Liver (tissue), 3 donors: Measurements from ENCODE around the gene TLR4.

Experiments used
- FOXA2 ChIP-seq: IDR thresholded peaks from 2 replicates; pipeline ENCODE4 v1.6.1; 2016; ENCODE audit warnings: antibody characterized with exemption
- HNF4A ChIP-seq, 2 donors: conservative IDR thresholded peaks; 2 replicates each; pipeline ENCODE4 v1.6.1; 2016; ENCODE audit warnings: antibody characterized with exemption in 2 of 2, mild to moderate bottlenecking in 2 of 2
- JUND ChIP-seq, 2 donors: IDR thresholded peaks; 2 replicates each; pipeline ENCODE4 v1.6.1; 2016; ENCODE audit warnings: antibody characterized with exemption in 2 of 2
- RAD21 ChIP-seq, 2 donors: IDR thresholded peaks; 2 replicates each; pipeline ENCODE4 v1.6.1; 2016; ENCODE audit warnings: antibody characterized with exemption in 2 of 2, mild to moderate bottlenecking in 2 of 2
- RXRA ChIP-seq, 2 donors: IDR thresholded peaks; 2 replicates each; pipeline ENCODE4 v1.6.1; 2017 to 2018; ENCODE audit warnings: antibody characterized with exemption in 2 of 2, mild to moderate bottlenecking in 1 of 2
- SP1 ChIP-seq: IDR thresholded peaks from 2 replicates; pipeline ENCODE4 v1.6.1; 2018; ENCODE audit warnings: antibody characterized with exemption, mild to moderate bottlenecking
- TAF1 ChIP-seq: conservative IDR thresholded peaks from 2 replicates; pipeline ENCODE4 v1.6.1; 2016; ENCODE audit warnings: antibody characterized with exemption, mild to moderate bottlenecking
- YY1 ChIP-seq: IDR thresholded peaks from 2 replicates; pipeline ENCODE4 v1.6.1; 2016; ENCODE audit warnings: antibody characterized with exemption, mild to moderate bottlenecking
- TF ChIP-seq, protein P1 (sequence below): fragments of 150-350 bp; IDR thresholded peaks from 2 replicates; pipeline ENCODE4 v1.5.1; 2017; ENCODE audit warnings: improper control_type of control experiment, low read depth, low read length; ENCODE audit not compliant: missing input control
- TF ChIP-seq, protein P2 (sequence below): IDR thresholded peaks from 2 replicates; pipeline ENCODE4 v1.6.1; 2016; ENCODE audit warnings: antibody characterized with exemption
- TF ChIP-seq, protein P3 (sequence below): IDR thresholded peaks from 2 replicates; pipeline ENCODE4 v1.6.1; 2016; ENCODE audit warnings: antibody characterized with exemption
- TF ChIP-seq, protein P4 (sequence below): IDR thresholded peaks from 2 replicates; pipeline ENCODE4 v1.6.1; 2016; ENCODE audit warnings: antibody characterized with exemption, mild to moderate bottlenecking
- TF ChIP-seq, protein P5 (sequence below): IDR thresholded peaks from 2 replicates; pipeline ENCODE4 v1.6.1; 2016; ENCODE audit warnings: antibody characterized with exemption
- donor health status: healthy.
- donor health status: healthy.

DNA sequence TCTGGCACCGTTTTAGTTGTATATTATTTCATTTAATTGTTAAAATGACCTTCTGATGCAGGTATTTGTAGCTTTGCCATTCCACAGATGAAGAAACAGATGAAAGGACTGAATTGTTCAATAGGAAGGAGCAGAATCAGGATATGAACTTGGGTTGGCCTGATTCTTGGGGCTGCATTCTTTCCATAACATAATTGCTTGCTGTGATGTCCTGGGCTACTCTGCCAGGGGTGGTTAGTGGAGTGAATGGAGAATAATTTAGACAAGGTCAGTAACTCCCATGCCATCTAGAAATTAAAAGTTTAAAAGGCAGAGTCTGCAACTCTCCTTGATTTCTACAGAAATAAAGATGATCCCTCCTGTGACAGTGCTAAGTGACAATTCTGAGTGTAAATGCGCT, 15.9 kb downstream of the TLR4 start:
- TF ChIP-seq JUND (IDR thresholded peaks at IDR 0.05) (no peak), FOXA2 (no peak), RAD21 (IDR thresholded peaks at IDR 0.05) (no peak), SP1 (no peak), RXRA (IDR thresholded peaks at IDR 0.05) (no peak), YY1 (no peak), TAF1 (no peak), HNF4A (conservative IDR thresholded peaks at IDR 0.05) (no peak)
- TF ChIP-seq, protein P1, sequence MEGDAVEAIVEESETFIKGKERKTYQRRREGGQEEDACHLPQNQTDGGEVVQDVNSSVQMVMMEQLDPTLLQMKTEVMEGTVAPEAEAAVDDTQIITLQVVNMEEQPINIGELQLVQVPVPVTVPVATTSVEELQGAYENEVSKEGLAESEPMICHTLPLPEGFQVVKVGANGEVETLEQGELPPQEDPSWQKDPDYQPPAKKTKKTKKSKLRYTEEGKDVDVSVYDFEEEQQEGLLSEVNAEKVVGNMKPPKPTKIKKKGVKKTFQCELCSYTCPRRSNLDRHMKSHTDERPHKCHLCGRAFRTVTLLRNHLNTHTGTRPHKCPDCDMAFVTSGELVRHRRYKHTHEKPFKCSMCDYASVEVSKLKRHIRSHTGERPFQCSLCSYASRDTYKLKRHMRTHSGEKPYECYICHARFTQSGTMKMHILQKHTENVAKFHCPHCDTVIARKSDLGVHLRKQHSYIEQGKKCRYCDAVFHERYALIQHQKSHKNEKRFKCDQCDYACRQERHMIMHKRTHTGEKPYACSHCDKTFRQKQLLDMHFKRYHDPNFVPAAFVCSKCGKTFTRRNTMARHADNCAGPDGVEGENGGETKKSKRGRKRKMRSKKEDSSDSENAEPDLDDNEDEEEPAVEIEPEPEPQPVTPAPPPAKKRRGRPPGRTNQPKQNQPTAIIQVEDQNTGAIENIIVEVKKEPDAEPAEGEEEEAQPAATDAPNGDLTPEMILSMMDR = no peak
- TF ChIP-seq, protein P2, sequence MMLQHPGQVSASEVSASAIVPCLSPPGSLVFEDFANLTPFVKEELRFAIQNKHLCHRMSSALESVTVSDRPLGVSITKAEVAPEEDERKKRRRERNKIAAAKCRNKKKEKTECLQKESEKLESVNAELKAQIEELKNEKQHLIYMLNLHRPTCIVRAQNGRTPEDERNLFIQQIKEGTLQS = no peak
- TF ChIP-seq, protein P3, sequence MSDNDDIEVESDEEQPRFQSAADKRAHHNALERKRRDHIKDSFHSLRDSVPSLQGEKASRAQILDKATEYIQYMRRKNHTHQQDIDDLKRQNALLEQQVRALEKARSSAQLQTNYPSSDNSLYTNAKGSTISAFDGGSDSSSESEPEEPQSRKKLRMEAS = no peak
- TF ChIP-seq, protein P4, sequence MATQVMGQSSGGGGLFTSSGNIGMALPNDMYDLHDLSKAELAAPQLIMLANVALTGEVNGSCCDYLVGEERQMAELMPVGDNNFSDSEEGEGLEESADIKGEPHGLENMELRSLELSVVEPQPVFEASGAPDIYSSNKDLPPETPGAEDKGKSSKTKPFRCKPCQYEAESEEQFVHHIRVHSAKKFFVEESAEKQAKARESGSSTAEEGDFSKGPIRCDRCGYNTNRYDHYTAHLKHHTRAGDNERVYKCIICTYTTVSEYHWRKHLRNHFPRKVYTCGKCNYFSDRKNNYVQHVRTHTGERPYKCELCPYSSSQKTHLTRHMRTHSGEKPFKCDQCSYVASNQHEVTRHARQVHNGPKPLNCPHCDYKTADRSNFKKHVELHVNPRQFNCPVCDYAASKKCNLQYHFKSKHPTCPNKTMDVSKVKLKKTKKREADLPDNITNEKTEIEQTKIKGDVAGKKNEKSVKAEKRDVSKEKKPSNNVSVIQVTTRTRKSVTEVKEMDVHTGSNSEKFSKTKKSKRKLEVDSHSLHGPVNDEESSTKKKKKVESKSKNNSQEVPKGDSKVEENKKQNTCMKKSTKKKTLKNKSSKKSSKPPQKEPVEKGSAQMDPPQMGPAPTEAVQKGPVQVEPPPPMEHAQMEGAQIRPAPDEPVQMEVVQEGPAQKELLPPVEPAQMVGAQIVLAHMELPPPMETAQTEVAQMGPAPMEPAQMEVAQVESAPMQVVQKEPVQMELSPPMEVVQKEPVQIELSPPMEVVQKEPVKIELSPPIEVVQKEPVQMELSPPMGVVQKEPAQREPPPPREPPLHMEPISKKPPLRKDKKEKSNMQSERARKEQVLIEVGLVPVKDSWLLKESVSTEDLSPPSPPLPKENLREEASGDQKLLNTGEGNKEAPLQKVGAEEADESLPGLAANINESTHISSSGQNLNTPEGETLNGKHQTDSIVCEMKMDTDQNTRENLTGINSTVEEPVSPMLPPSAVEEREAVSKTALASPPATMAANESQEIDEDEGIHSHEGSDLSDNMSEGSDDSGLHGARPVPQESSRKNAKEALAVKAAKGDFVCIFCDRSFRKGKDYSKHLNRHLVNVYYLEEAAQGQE = no peak
- TF ChIP-seq, protein P5, sequence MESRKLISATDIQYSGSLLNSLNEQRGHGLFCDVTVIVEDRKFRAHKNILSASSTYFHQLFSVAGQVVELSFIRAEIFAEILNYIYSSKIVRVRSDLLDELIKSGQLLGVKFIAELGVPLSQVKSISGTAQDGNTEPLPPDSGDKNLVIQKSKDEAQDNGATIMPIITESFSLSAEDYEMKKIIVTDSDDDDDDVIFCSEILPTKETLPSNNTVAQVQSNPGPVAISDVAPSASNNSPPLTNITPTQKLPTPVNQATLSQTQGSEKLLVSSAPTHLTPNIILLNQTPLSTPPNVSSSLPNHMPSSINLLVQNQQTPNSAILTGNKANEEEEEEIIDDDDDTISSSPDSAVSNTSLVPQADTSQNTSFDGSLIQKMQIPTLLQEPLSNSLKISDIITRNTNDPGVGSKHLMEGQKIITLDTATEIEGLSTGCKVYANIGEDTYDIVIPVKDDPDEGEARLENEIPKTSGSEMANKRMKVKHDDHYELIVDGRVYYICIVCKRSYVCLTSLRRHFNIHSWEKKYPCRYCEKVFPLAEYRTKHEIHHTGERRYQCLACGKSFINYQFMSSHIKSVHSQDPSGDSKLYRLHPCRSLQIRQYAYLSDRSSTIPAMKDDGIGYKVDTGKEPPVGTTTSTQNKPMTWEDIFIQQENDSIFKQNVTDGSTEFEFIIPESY = no peak
